Stimulated activated CD8-positive, alpha-beta memory T cell treated with anti-CD3 and anti-CD28 coated beads, Interleukin-2, amount 100 ng/mL, for 1 hour (primary cell): Measurements from ENCODE around the gene BASP1.
"Not testable (repeated sequence)": the region's sequence is repeated elsewhere in the genome, so short reads cannot be mapped to it uniquely, and the experiment has no call there.

Experiments used
- DNase-seq, 2 donors: peaks; one replicate each; pipeline ENCODE4 v3.0.0-alpha.2; 2020; ENCODE audit warnings: low read depth in 2 of 2

The BASP1 gene

GRCh38 chr5:17289681-17290539 lies 72.5 kb downstream of the BASP1 start:
- no peak for DNase-seq

GRCh38 chr5:17290540-17290974 lies 73.1 kb downstream of the BASP1 start:
- no peak for DNase-seq

- DNase-seq, result no peak
Measured at GRCh38 chr5:17292434-17293015, 75.1 kb downstream of the BASP1 start.

- no peak for DNase-seq
Measured at GRCh38 chr5:17294639-17295311, 77.3 kb downstream of the BASP1 start.

- DNase-seq, result no peak
Measured at GRCh38 chr5:17295671-17296070, 78.2 kb downstream of the BASP1 start.

- no peak for DNase-seq
Measured at GRCh38 chr5:17302106-17302505, 84.7 kb downstream of the BASP1 start.

- DNase-seq, result no peak
Measured at GRCh38 chr5:17302604-17303003, 85.2 kb downstream of the BASP1 start.

- DNase-seq, result no peak
Measured at GRCh38 chr5:17304282-17304681, 86.9 kb downstream of the BASP1 start.

- no peak for DNase-seq
Measured at GRCh38 chr5:17305017-17305416, 87.6 kb downstream of the BASP1 start.

- no peak for DNase-seq
Measured at GRCh38 chr5:17305964-17306725, 88.7 kb downstream of the BASP1 start.

- DNase-seq, result no peak
Measured at GRCh38 chr5:17306726-17307091, 89.3 kb downstream of the BASP1 start.

- DNase-seq, result not testable (repeated sequence)
Measured at GRCh38 chr5:17307440-17307839, 90.0 kb downstream of the BASP1 start.

- no peak for DNase-seq
Measured at GRCh38 chr5:17308326-17309065, 91.1 kb downstream of the BASP1 start.

- no peak for DNase-seq
Measured at GRCh38 chr5:17309462-17309861, 92.0 kb downstream of the BASP1 start.

GRCh38 chr5:17310502-17310901 lies 93.1 kb downstream of the BASP1 start:
- not testable (repeated sequence) for DNase-seq

GRCh38 chr5:17311811-17312210 lies 94.4 kb downstream of the BASP1 start:
- not testable (repeated sequence) for DNase-seq

- no peak for DNase-seq
Measured at GRCh38 chr5:17312358-17312757, 94.9 kb downstream of the BASP1 start.

GRCh38 chr5:17314907-17315471 lies 97.6 kb downstream of the BASP1 start:
- no peak for DNase-seq

- DNase-seq, result no peak
Measured at GRCh38 chr5:17315710-17316221, 98.3 kb downstream of the BASP1 start.

GRCh38 chr5:17316970-17317459 lies 99.6 kb downstream of the BASP1 start:
- DNase-seq, result no peak

GRCh38 chr5:17317473-17317872 lies 100.0 kb downstream of the BASP1 start:
- no peak for DNase-seq
